Activated naive CD4-positive, alpha-beta T cell treated with anti-CD3 and anti-CD28 coated beads, Interleukin-2, amount 10 ng/mL, durations not matched to agents 7 days and 5 days (primary cell): ENCODE results near the gene SLC8A2.

ENCODE experiments used
- CTCF ChIA-PET: fragments of 350-600 bp; sonication (Branson Sonifier 250); formaldehyde crosslinking; loops from one replicate; lab custom pipeline; 2021; ENCODE audit warnings: antibody characterized with exemption; lab: Charles Lee
- DNase-seq: peaks from one replicate; pipeline ENCODE4 v3.0.0-alpha.2; 2020
- H3K27ac Mint-ChIP-seq: one replicate; pipeline ENCODE4 v1.8.0; 2021; ENCODE audit warnings: mild to moderate bottlenecking, moderate library complexity, mixed read lengths
- H3K27me3 Mint-ChIP-seq: one replicate; pipeline ENCODE4 v1.8.0; 2021; ENCODE audit warnings: mild to moderate bottlenecking, mixed read lengths
- H3K36me3 Mint-ChIP-seq: one replicate; pipeline ENCODE4 v1.8.0; 2021; ENCODE audit warnings: mixed read lengths
- H3K4me1 Mint-ChIP-seq: one replicate; pipeline ENCODE4 v1.8.0; 2021; ENCODE audit warnings: mixed read lengths
- H3K4me3 Mint-ChIP-seq: one replicate; pipeline ENCODE4 v1.8.0; 2021; ENCODE audit warnings: mild to moderate bottlenecking, moderate library complexity, mixed read lengths
- H3K9me3 Mint-ChIP-seq: one replicate; pipeline ENCODE4 v1.8.0; 2021; ENCODE audit warnings: mixed read lengths

SLC8A2 gene

DNA sequence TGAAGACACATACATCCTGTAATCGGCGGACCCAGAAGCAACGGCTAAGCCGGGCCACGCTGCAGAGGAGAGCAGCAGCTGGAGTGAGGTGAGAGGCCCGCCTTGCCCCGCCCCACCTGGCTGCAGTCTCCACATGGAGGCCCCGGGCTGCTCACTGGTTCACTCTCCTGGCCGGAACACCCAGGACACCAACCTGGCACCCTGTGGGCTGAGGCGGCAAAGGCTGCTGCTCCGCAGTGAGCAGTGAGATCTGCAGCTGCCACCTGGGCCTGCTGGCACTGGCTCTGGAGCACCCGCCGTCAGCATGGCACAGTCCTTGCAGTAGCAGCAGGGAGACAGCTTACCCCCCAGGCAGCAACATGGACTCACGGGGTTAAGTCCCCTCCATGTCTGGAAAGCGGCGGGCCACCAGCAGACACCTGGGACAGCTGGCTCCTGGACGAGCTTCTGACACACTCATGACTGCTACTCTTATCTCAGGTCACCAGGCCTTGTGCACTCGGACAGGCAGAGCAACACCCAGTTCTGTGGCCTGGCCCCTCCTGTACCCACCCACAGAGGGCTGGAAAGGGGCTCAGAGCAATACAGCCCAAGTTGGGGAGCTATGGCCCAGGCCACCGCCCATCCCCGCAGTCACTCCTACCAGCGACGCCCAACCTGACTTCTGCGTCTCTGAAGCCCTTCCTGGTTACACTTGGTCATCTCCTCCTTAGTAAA, 25.5 kb upstream of the SLC8A2 start:
- Mint-ChIP-seq H3K4me3 (no peak overlapping the region), H3K9me3 (no peaks in the 10 kb centered on the region), H3K4me1 (no peaks in the 10 kb centered on the region), H3K27ac (no peak overlapping the region), H3K27me3 (no peaks in the 10 kb centered on the region), H3K36me3 (peaks cover 13% of the 10 kb centered on the region)
- no peak for DNase-seq
- CTCF ChIA-PET: interaction anchor here (0.9 kb wide), 1 partner anchor 10 kb away, joined by 3 read pairs; no protein-coding TSS in a partner anchor

DNA sequence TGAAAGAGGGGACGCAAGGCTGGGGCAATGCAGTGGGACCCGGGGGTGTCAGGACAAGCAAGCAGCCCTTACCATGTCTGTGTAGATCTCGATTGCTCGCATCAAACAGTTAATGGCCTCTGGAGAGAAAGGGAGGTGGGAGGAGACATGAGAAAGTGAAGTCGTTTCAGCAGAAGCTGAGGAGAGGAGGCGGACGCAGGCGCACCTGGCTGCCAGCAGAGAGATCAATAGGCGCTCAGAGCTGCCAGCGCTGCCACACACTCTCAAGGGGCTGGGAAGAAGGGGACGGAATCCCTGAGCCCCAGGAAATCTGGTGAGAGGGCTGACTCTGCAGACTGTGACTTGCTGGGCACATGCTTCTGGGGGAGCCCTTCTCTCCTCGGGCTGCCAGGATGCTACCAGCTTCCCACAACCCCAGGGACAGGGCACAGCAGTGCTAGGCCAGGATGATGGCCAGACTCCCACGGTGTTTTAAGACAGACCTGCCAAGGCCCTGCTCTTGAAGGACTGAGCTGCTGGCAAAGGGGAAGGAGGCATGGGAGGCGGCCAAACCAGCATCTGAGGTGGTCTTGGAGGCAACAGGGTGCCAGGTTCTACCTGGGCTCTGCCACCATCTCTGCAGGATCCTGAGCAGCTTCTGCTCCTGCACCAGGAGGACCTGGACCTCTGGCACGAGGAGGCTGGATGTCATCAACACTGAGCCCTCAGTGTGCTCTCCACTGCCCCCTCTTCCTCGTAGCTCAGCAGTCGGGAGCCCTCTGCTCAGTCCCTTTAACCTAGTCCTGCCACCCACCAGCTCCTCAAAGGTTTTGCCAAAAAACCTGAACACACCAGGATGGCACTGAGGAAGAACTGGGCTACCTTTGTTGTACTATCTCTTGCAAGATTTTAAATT, 24.0 kb upstream of the SLC8A2 start:
- H3K9me3 Mint-ChIP-seq: no peaks in the 10 kb centered on the region
- peaks cover 8% of the 10 kb centered on the region for H3K36me3 Mint-ChIP-seq
- H3K4me3 Mint-ChIP-seq: no peak overlapping the region
- no peaks in the 10 kb centered on the region for H3K27me3 Mint-ChIP-seq
- no peak for DNase-seq
- no peaks in the 10 kb centered on the region for H3K4me1 Mint-ChIP-seq
- peak overlapping the region; percentile 62 for H3K27ac Mint-ChIP-seq
- CTCF ChIA-PET: interaction anchor here (0.9 to 1.7 kb wide), 4 partner anchors 9 to 147 kb away, joined by 3 to 5 read pairs (median 4); partner anchors contain the start of genes DHX34 and KPTN

DNA sequence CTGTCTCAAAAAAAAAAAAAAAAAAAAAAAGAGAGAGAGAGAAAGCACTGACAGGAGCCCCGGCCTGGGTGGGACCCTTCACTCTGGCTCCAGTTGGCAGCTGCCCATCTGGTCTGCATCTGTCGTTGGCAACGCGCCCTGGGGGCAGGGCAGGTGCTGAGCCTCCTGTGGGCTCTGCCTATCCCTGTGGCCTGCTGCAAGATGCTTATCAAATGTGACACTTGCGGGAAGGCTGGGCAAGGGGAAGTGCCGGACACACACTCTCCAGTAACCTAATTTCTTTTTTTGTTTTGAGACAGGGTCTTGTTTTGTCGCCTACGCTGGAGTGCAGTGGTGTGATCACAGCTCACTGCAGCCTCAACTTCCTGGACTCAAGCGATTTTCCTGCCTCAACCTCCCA, 23.0 kb upstream of the SLC8A2 start:
- Mint-ChIP-seq H3K36me3 (peaks cover 13% of the 10 kb centered on the region), H3K9me3 (no peaks in the 10 kb centered on the region), H3K4me1 (no peaks in the 10 kb centered on the region), H3K27ac (no peak overlapping the region), H3K27me3 (no peaks in the 10 kb centered on the region), H3K4me3 (no peak overlapping the region)
- CTCF ChIA-PET: interaction anchor here (1.7 kb wide), 1 partner anchor 11 kb away, joined by 5 read pairs; the partner anchor contains the start of gene KPTN
- no peak for DNase-seq

DNA sequence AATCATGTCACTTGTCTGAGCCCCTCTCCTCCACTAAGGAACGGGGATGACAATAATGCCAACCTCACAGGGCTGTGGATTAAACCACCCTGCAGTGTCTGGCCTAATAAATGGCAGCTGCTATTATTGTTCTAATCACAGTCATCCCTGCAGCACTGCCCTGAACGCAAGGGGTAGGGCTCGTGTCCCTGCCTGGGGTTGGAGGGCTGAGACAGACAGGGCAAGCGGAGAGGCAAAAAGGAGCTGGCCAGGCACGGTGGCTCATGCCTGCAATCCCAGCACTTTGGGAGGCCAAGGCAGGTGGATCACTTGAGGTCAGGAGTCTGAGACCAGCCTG, 22.5 kb upstream of the SLC8A2 start:
- CTCF ChIA-PET: no interaction called here
- Mint-ChIP-seq H3K4me3 (no peak overlapping the region), H3K36me3 (peaks cover 13% of the 10 kb centered on the region)

DNA sequence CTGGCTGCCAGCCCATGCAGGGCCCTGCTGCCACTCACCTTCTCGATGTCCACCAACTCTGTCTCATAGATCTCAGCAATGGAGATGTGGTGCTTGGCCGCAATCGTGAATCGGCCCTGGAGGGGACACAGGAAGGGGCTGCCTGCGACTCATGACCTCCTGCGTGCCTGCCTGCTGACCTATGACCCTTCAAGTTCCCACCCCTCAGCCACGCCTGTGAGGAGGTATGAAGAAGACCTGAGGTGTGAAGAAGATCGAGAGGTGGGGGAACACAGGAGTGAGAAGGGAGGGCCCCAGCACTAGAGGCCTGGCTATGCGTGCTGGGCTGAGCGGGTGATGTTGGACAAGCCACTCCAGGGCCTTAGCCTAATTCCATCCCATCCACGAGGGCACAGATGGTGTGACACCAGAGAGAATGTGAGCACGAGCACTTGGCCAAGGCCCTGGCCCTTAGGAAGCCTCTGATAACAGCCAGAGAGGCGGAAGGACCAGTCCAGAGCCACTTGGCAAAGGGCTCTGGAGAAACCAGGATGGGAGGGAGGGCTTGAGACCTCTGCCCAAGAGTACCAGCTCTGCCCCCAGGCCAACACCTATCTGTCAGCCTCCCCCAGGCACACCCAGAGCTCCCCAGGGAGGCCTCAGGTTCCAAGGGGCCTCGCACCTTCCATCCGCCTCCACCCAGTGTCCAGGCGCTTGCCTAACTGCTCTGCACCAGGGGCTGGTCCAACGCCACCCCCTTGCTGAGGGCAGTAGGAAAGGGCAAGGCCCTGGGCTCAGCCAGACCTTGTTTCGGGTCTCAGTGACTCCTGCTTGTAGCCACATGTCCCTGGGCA, 21.9 kb upstream of the SLC8A2 start:
- Mint-ChIP-seq H3K9me3 (no peaks in the 10 kb centered on the region), H3K4me1 (no peaks in the 10 kb centered on the region), H3K36me3 (peaks cover 13% of the 10 kb centered on the region), H3K4me3 (no peak overlapping the region), H3K27ac (no peak overlapping the region), H3K27me3 (no peaks in the 10 kb centered on the region)
- no peak for DNase-seq
- CTCF ChIA-PET: no interaction called here

More for the DNA sequence above, 22.5 kb upstream of the SLC8A2 start:
- no peaks in the 10 kb centered on the region for H3K4me1 Mint-ChIP-seq
- no peak overlapping the region for H3K27ac Mint-ChIP-seq
- no peaks in the 10 kb centered on the region for H3K27me3 Mint-ChIP-seq
- no peaks in the 10 kb centered on the region for H3K9me3 Mint-ChIP-seq
- no peak for DNase-seq

DNA sequence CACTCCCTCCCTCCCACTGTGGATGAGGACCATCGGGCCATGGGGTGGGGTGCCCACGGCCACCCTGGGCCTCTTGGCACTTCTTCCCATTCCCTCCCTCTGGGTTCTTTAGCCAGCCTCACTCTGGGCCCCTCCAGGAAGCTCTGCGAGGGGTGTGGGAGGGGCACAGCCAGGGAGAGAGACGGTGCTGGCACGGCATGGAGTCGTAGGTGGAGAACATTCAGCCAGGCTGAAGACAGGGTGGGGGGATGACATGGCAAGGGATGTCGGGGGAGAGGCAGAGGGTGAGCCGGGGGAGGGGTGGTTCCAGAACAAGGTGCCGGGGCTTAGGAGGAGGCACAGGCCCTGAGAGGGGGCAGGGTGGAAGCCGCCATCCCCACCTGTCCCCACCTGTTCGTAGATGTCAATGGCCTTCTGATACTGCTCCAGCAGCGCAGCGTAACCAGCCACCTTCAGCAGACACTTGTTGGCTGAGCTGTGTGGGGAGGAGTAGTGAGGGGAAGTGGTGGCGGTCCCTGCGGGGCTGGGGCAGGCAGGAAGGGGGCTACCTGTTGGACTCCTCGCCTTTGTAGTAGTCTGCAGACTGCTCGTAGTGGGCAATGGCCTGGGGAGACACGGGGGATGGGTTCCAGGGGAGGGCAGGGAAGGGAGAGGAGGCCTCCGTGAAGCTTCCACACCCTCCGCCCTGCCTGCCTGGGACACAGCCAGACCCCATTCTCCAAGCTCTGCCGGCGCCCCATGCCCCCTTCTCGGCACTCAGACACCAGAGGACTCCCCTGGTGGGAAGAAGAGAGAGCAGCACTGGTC, 21.1 kb upstream of the SLC8A2 start:
- no peak overlapping the region for H3K27ac Mint-ChIP-seq
- H3K9me3 Mint-ChIP-seq: no peaks in the 10 kb centered on the region
- H3K4me1 Mint-ChIP-seq: peaks cover under 1% of the 10 kb centered on the region
- H3K4me3 Mint-ChIP-seq: no peak overlapping the region
- no peaks in the 10 kb centered on the region for H3K27me3 Mint-ChIP-seq
- no peak for DNase-seq
- CTCF ChIA-PET: no interaction called here
- peaks cover 13% of the 10 kb centered on the region for H3K36me3 Mint-ChIP-seq

DNA sequence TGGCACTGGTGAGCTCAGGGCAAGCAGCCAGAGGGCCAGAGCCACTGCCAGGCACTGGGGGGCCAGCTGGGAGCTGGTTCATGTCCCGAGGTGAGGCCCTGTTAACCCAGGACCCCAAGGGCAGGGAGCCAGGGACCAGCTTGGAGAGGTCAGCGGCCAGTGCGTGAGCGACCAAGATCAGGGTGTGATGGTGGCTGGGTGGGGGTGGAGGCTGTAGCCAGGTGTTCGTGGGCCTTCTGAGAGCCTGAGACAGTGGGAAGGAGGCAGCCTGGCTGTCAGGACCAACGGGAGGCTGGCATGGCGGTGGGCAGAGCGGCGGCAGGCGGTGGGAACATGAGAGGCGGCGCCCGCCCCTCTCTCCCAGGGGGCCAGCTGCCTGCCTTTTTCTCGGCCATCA, 20.4 kb upstream of the SLC8A2 start:
- Mint-ChIP-seq H3K4me3 (no peak overlapping the region), H3K36me3 (peaks cover 13% of the 10 kb centered on the region), H3K27ac (no peak overlapping the region), H3K27me3 (no peaks in the 10 kb centered on the region), H3K4me1 (peaks cover 7% of the 10 kb centered on the region), H3K9me3 (no peaks in the 10 kb centered on the region)
- CTCF ChIA-PET: no interaction called here
- DNase-seq: no peak

- CTCF ChIA-PET: no interaction called here
- peaks cover 13% of the 10 kb centered on the region for H3K4me1 Mint-ChIP-seq
- no peak overlapping the region for H3K27ac Mint-ChIP-seq
- H3K36me3 Mint-ChIP-seq: peaks cover 12% of the 10 kb centered on the region
- H3K27me3 Mint-ChIP-seq: no peaks in the 10 kb centered on the region
- no peak for DNase-seq
- no peak overlapping the region for H3K4me3 Mint-ChIP-seq
- H3K9me3 Mint-ChIP-seq: no peaks in the 10 kb centered on the region
Observed at GRCh38 chr19:47491358-47492136, 19.9 kb upstream of the SLC8A2 start.

DNA sequence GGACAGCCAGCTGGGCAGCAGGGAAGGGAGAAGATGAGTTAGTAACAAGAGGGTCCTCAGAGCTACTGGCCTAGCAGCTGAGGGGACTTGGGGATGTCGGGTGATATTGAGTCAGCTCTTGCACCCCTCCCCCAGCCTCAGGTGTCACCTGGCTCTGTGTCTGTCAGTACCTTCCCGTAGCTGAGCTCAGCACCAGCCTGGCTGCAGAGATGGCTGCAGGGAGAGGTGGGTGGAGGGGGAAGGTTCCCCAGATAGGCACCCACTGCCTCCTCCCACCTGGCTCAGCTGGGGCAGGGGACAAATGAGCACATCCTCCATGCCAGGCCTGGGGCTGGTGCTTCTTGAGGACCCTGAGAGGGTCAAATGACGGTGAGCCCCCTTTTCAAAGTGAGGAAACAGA, 19.2 kb upstream of the SLC8A2 start:
- CTCF ChIA-PET: no interaction called here
- H3K27me3 Mint-ChIP-seq: no peaks in the 10 kb centered on the region
- H3K36me3 Mint-ChIP-seq: peaks cover 9% of the 10 kb centered on the region
- H3K4me1 Mint-ChIP-seq: peaks cover 18% of the 10 kb centered on the region
- H3K27ac Mint-ChIP-seq: no peak overlapping the region
- H3K9me3 Mint-ChIP-seq: no peaks in the 10 kb centered on the region
- H3K4me3 Mint-ChIP-seq: no peak overlapping the region
- DNase-seq: no peak

- no peak for DNase-seq
- CTCF ChIA-PET: no interaction called here
- Mint-ChIP-seq H3K4me3 (no peak overlapping the region), H3K36me3 (peaks cover 14% of the 10 kb centered on the region), H3K27ac (peak overlapping the region; percentile 55), H3K27me3 (no peaks in the 10 kb centered on the region), H3K9me3 (no peaks in the 10 kb centered on the region), H3K4me1 (peaks cover 26% of the 10 kb centered on the region)
Observed at GRCh38 chr19:47490031-47490430, 18.3 kb upstream of the SLC8A2 start.

GRCh38 chr19:47489072-47489914, 17.6 kb upstream of the SLC8A2 start:
- no peak for DNase-seq
- H3K27me3 Mint-ChIP-seq: no peaks in the 10 kb centered on the region
- CTCF ChIA-PET: no interaction called here
- H3K36me3 Mint-ChIP-seq: peaks cover 14% of the 10 kb centered on the region
- peaks cover 30% of the 10 kb centered on the region for H3K4me1 Mint-ChIP-seq
- H3K27ac Mint-ChIP-seq: no peak overlapping the region
- H3K4me3 Mint-ChIP-seq: no peak overlapping the region
- no peaks in the 10 kb centered on the region for H3K9me3 Mint-ChIP-seq
